Uterus (tissue), 4 donors: ENCODE data around the gene R3HCC1L. TPM values are rescaled to one million over a fixed set of nuclear protein-coding genes. Genes with fewer than 3 reads are reported as not detected.
A peak's percentile ranks its signal among the peaks of the same experiment; 100 is the strongest.

Source experiments
- DNase-seq, 2 donors: peaks; one replicate each; pipeline ENCODE4 v3.0.0-alpha.2; 2019 to 2020
- H3K27ac ChIP-seq, 2 donors: fragments of 200-600 bp; sonication (generic); 1 replicate in 1 of 2; 2 replicates in 1 of 2; pipeline ENCODE4 v1.5.1; 2016 to 2018
- H3K27me3 ChIP-seq, 2 donors: fragments of 200-600 bp; sonication (generic); one replicate each; pipeline ENCODE4 v1.5.1; 2018 to 2019; ENCODE audit warnings: control low read depth in 1 of 2
- H3K36me3 ChIP-seq, 2 donors: fragments of 200-600 bp; sonication (generic); one replicate each; pipeline ENCODE4 v1.5.1; 2019; ENCODE audit warnings: control low read depth in 1 of 2
- H3K4me1 ChIP-seq, 2 donors: fragments of 200-600 bp; sonication (generic); one replicate each; pipeline ENCODE4 v1.5.1; 2018 to 2019; ENCODE audit warnings: control low read depth in 1 of 2
- H3K4me3 ChIP-seq, 2 donors: fragments of 200-600 bp; sonication (generic); 1 replicate in 1 of 2; 2 replicates in 1 of 2; pipeline ENCODE4 v1.5.1; 2018 to 2019; ENCODE audit warnings: mild to moderate bottlenecking in 1 of 2
- H3K9me3 ChIP-seq, 2 donors: fragments of 200-600 bp; sonication (generic); one replicate each; pipeline ENCODE4 v1.5.1; 2019; ENCODE audit warnings: control low read depth in 1 of 2
- CTCF ChIP-seq, 4 experiments: fragments of 200-600 bp in 2 of 4; fragments of 450-650 bp in 2 of 4; sonication (generic) in 2 of 4; IDR thresholded peaks; one replicate each; pipeline ENCODE4 v1.5.1; 2016 to 2019; ENCODE audit warnings: antibody characterized with exemption in 4 of 4, mild to moderate bottlenecking in 2 of 4, moderate library complexity in 1 of 4
- POLR2A ChIP-seq, 2 donors: fragments of 450-650 bp; IDR thresholded peaks; one replicate each; pipeline ENCODE4 v1.6.1; 2016; ENCODE audit warnings: antibody characterized with exemption in 2 of 2, mild to moderate bottlenecking in 1 of 2, moderate library complexity in 1 of 2
- intact Hi-C: fragments of 100-400 bp; cut with DNase I; formaldehyde crosslinking; loops from one replicate; pipeline ENCODE4 v1.15.1; 2023; ENCODE audit warnings: low total_unique reads
- total RNA-seq, 4 donors: library from RNA; depleted of rRNA in 3 of 4; stranded (reverse); fragments of >200 nt in 3 of 4; gene quantifications; one replicate each; pipeline versions ENCODE4 v1.1.0 to v1.2.4, GENCODE V29; 2014 to 2023
- donor health status: DM: yes; HTN: yes; CAD: no.

R3HCC1L gene
- total RNA-seq, 4 donors from 2014 or later: 5.9 to 23.4 (median 10.8) TPM

- no peaks in the 10 kb centered on the region for H3K36me3 ChIP-seq
- no peaks in the 10 kb centered on the region for H3K27me3 ChIP-seq
- intact Hi-C loops: no loop called here
- DNase-seq: no peak
- H3K27ac ChIP-seq: no peak overlapping the region
- no peaks in the 10 kb centered on the region for H3K4me1 ChIP-seq
- no peaks in the 10 kb centered on the region for H3K9me3 ChIP-seq
- TF ChIP-seq CTCF (IDR thresholded peaks at IDR 0.05) (no peak), POLR2A (IDR thresholded peaks at IDR 0.05) (no peak)
- H3K4me3 ChIP-seq: no peak overlapping the region
These were observed 125.3 kb downstream of the R3HCC1L start for GRCh38 chr10:98259606-98260315.

GRCh38 chr10:98260350-98260749 is 125.9 kb downstream of the R3HCC1L start:
- Histone ChIP-seq H3K27me3 (no peaks in the 10 kb centered on the region), H3K4me1 (no peaks in the 10 kb centered on the region), H3K4me3 (no peak overlapping the region), H3K36me3 (no peaks in the 10 kb centered on the region), H3K9me3 (no peaks in the 10 kb centered on the region), H3K27ac (peak overlapping the region in 1 of 2 donors; percentile 23)
- DNase-seq: no peak
- intact Hi-C loops: no loop called here
- TF ChIP-seq POLR2A (IDR thresholded peaks at IDR 0.05) (no peak), CTCF (IDR thresholded peaks at IDR 0.05) (no peak)

- H3K36me3 ChIP-seq: no peaks in the 10 kb centered on the region
- no peaks in the 10 kb centered on the region for H3K27me3 ChIP-seq
- H3K27ac ChIP-seq: peak overlapping the region in 1 of 2 donors; percentile 23
- intact Hi-C loops: no loop called here
- no peaks in the 10 kb centered on the region for H3K9me3 ChIP-seq
- no peak overlapping the region for H3K4me3 ChIP-seq
- TF ChIP-seq POLR2A (IDR thresholded peaks at IDR 0.05) (no peak), CTCF (IDR thresholded peaks at IDR 0.05) (no peak)
- H3K4me1 ChIP-seq: no peaks in the 10 kb centered on the region
- no peak for DNase-seq
These were observed 126.3 kb downstream of the R3HCC1L start for GRCh38 chr10:98260752-98261151.

- TF ChIP-seq POLR2A (IDR thresholded peaks at IDR 0.05) (no peak), CTCF (IDR thresholded peaks at IDR 0.05) (no peak)
- H3K27ac ChIP-seq: no peak overlapping the region
- H3K27me3 ChIP-seq: no peaks in the 10 kb centered on the region
- no peaks in the 10 kb centered on the region for H3K9me3 ChIP-seq
- H3K4me3 ChIP-seq: no peak overlapping the region
- peaks cover 0 to 5% of the 10 kb centered on the region in 2 donors for H3K4me1 ChIP-seq
- no peaks in the 10 kb centered on the region for H3K36me3 ChIP-seq
- no peak for DNase-seq
- intact Hi-C loops: no loop called here
These were observed 127.2 kb downstream of the R3HCC1L start for GRCh38 chr10:98261436-98262277.

- H3K4me1 ChIP-seq: peaks cover 0 to 5% of the 10 kb centered on the region in 2 donors
- DNase-seq: no peak
- no peak overlapping the region for H3K27ac ChIP-seq
- H3K36me3 ChIP-seq: no peaks in the 10 kb centered on the region
- TF ChIP-seq CTCF (IDR thresholded peaks at IDR 0.05) (peak in 1 of 4 experiments; percentile 26), POLR2A (IDR thresholded peaks at IDR 0.05) (no peak)
- H3K9me3 ChIP-seq: no peaks in the 10 kb centered on the region
- no peaks in the 10 kb centered on the region for H3K27me3 ChIP-seq
- intact Hi-C loops: no loop called here
- H3K4me3 ChIP-seq: no peak overlapping the region
These were observed 128.1 kb downstream of the R3HCC1L start for GRCh38 chr10:98262571-98262970.
